GM23338 (cell line): Measurements from ENCODE around the gene ZNF382. TPM values are rescaled to one million over a fixed set of nuclear protein-coding genes. Genes with fewer than 3 reads are reported as not detected.

Experiments used
- ATAC-seq: fragments of 200-7000 bp; cut with Tn5 transposase; 3 replicates; pipeline ENCODE4 v1.9.1; 2020
- DNase-seq: peaks from one replicate; pipeline ENCODE4 v3.0.0-alpha.2; 2015; ENCODE audit warnings: low spot score
- H2AFZ ChIP-seq: fragments of 200-600 bp; sonication (generic); 2 replicates; pipeline ENCODE4 v1.8.0; 2016; ENCODE audit warnings: antibody characterized with exemption, mild to moderate bottlenecking, moderate library complexity
- H3F3A ChIP-seq: fragments of 200-600 bp; sonication (generic); replicated peaks from 2 replicates; pipeline ENCODE4 v1.8.0; 2017; ENCODE audit warnings: antibody characterized with exemption, mixed run types, low read depth
- H3K27ac ChIP-seq: fragments of 200-600 bp; sonication (generic); 2 replicates; pipeline ENCODE4 v1.6.1; 2016; ENCODE audit warnings: low read depth
- H3K27me3 ChIP-seq: fragments of 200-600 bp; sonication (generic); 2 replicates; pipeline ENCODE4 v1.8.0; 2016; ENCODE audit warnings: mild to moderate bottlenecking, mixed run types, moderate library complexity; ENCODE audit not compliant: insufficient read depth
- H3K36me3 ChIP-seq: fragments of 200-600 bp; sonication (generic); 2 replicates; pipeline ENCODE4 v1.8.0; 2016; ENCODE audit warnings: mild to moderate bottlenecking; ENCODE audit not compliant: insufficient read depth
- H3K4me1 ChIP-seq: fragments of 200-600 bp; sonication (generic); 2 replicates; pipeline ENCODE4 v1.8.0; 2016; ENCODE audit warnings: mild to moderate bottlenecking, moderate library complexity; ENCODE audit not compliant: insufficient read depth
- H3K4me2 ChIP-seq: fragments of 200-600 bp; sonication (generic); 2 replicates; pipeline ENCODE4 v1.7.1; 2017; ENCODE audit warnings: mixed run types
- H3K4me3 ChIP-seq: fragments of 200-600 bp; sonication (generic); 2 replicates; pipeline ENCODE4 v1.6.1; 2016; ENCODE audit warnings: mixed run types
- H3K79me2 ChIP-seq: fragments of 200-600 bp; sonication (generic); replicated peaks from 2 replicates; pipeline ENCODE4 v1.8.0; 2017; ENCODE audit warnings: mild to moderate bottlenecking; ENCODE audit not compliant: insufficient read depth
- H3K9me2 ChIP-seq: fragments of 200-600 bp; sonication (generic); 2 replicates; pipeline ENCODE4 v1.8.0; 2017; ENCODE audit not compliant: insufficient read depth
- H4K20me1 ChIP-seq: fragments of 200-600 bp; sonication (generic); replicated peaks from 2 replicates; pipeline ENCODE4 v1.8.0; 2017; ENCODE audit warnings: mild to moderate bottlenecking; ENCODE audit not compliant: insufficient read depth
- H3K27ac Mint-ChIP-seq: 2 replicates; pipeline ENCODE4 v1.8.0; 2020; ENCODE audit warnings: inconsistent platforms, mild to moderate bottlenecking, moderate library complexity, mixed read lengths
- H3K27me3 Mint-ChIP-seq: 3 replicates; pipeline ENCODE4 v1.8.0; 2022; ENCODE audit warnings: low read depth, mild to moderate bottlenecking, moderate library complexity, mixed read lengths, inconsistent platforms; ENCODE audit not compliant: insufficient read depth, poor library complexity
- H3K36me3 Mint-ChIP-seq: 3 replicates; pipeline ENCODE4 v1.8.0; 2021; ENCODE audit warnings: low read depth, mild to moderate bottlenecking, inconsistent platforms, moderate library complexity, mixed read lengths
- H3K4me1 Mint-ChIP-seq: 3 replicates; pipeline ENCODE4 v1.8.0; 2020; ENCODE audit warnings: mild to moderate bottlenecking, inconsistent platforms, mixed read lengths
- H3K4me3 Mint-ChIP-seq: 3 replicates; pipeline ENCODE4 v1.8.0; 2021; ENCODE audit warnings: moderate library complexity, mild to moderate bottlenecking, inconsistent platforms, mixed read lengths
- H3K9me3 Mint-ChIP-seq: 3 replicates; pipeline ENCODE4 v1.8.0; 2020; ENCODE audit warnings: moderate library complexity, mild to moderate bottlenecking, inconsistent platforms, mixed read lengths
- CREB1 ChIP-seq: fragments of 250-450 bp; sonication (Bioruptor Pico); IDR thresholded peaks from 2 replicates; pipeline ENCODE4 v1.5.0; 2020; ENCODE audit warnings: low read depth, mild to moderate bottlenecking, moderate library complexity
- EZH2 ChIP-seq: fragments of 200-600 bp; sonication (generic); IDR thresholded peaks from one replicate; pipeline ENCODE4 v1.8.0; 2017; ENCODE audit warnings: antibody characterized with exemption, mild to moderate bottlenecking, low read depth; ENCODE audit not compliant: unreplicated experiment
- EZH2phosphoT487 ChIP-seq: fragments of 200-600 bp; sonication (generic); IDR thresholded peaks from one replicate; pipeline ENCODE4 v1.8.1; 2018; ENCODE audit warnings: antibody characterized with exemption; ENCODE audit not compliant: unreplicated experiment
- JUNB ChIP-seq: IDR thresholded peaks from one replicate; pipeline ENCODE4 v1.6.1; 2016; ENCODE audit warnings: antibody characterized with exemption; ENCODE audit not compliant: unreplicated experiment
- NANOG ChIP-seq: IDR thresholded peaks from 2 replicates; pipeline ENCODE4 v1.6.1; 2016; ENCODE audit warnings: antibody characterized with exemption, borderline replicate concordance
- POLR2AphosphoS5 ChIP-seq: IDR thresholded peaks from 2 replicates; pipeline ENCODE4 v1.6.1; 2016; ENCODE audit warnings: antibody characterized with exemption, low read depth
- STAT1 ChIP-seq: IDR thresholded peaks from one replicate; pipeline ENCODE4 v1.6.1; 2016; ENCODE audit warnings: antibody characterized with exemption; ENCODE audit not compliant: unreplicated experiment
- ZNF114 ChIP-seq: fragments of 250-450 bp; sonication (Bioruptor Pico); IDR thresholded peaks from 2 replicates; pipeline ENCODE4 v1.5.0; 2020; ENCODE audit warnings: mild to moderate bottlenecking, moderate library complexity
- ZNF331 ChIP-seq: fragments of 250-450 bp; sonication (Bioruptor Pico); IDR thresholded peaks from 2 replicates; pipeline ENCODE4 v1.5.0; 2020; ENCODE audit warnings: low read depth, mild to moderate bottlenecking, moderate library complexity
- polyA plus RNA-seq: library from polyadenylated mRNA; unstranded; fragments of >200 nt; fragmentation: Nextera tagmentation; extraction: Ambion mirVana; gene quantifications from 2 replicates; pipeline ENCODE4 v1.2.1, GENCODE V29; 2016
- total RNA-seq: library from RNA; depleted of rRNA; stranded (reverse); fragments of >200 nt; shearing (Covaris generic); gene quantifications from 2 replicates; pipeline ENCODE4 v1.2.3, GENCODE V29; 2014
- TF ChIP-seq, protein P1 (sequence below), 2 experiments: fragments of 200-600 bp in 1 of 2; sonication (generic) in 1 of 2; conservative IDR thresholded peaks; 2 replicates each; pipeline versions ENCODE4 v1.5.1 to v1.6.1; 2016 to 2017; ENCODE audit warnings: antibody characterized with exemption in 2 of 2, low read depth in 2 of 2, mild to moderate bottlenecking in 2 of 2, moderate library complexity in 1 of 2
- TF ChIP-seq, protein P2 (sequence below): IDR thresholded peaks from one replicate; pipeline ENCODE4 v1.6.1; 2018; ENCODE audit warnings: antibody characterized with exemption; ENCODE audit not compliant: unreplicated experiment
- TF ChIP-seq, protein P3 (sequence below): fragments of 250-450 bp; sonication (Bioruptor Pico); IDR thresholded peaks from 2 replicates; pipeline ENCODE4 v1.5.0; 2020; ENCODE audit warnings: mild to moderate bottlenecking, moderate library complexity
- TF ChIP-seq, protein P4 (sequence below): IDR thresholded peaks from 2 replicates; pipeline ENCODE4 v1.6.1; 2016; ENCODE audit warnings: antibody characterized with exemption

ZNF382 gene
- total and polyA plus RNA-seq, 2 experiments from 2014 or later: 3.8 to 11.5 TPM

DNA sequence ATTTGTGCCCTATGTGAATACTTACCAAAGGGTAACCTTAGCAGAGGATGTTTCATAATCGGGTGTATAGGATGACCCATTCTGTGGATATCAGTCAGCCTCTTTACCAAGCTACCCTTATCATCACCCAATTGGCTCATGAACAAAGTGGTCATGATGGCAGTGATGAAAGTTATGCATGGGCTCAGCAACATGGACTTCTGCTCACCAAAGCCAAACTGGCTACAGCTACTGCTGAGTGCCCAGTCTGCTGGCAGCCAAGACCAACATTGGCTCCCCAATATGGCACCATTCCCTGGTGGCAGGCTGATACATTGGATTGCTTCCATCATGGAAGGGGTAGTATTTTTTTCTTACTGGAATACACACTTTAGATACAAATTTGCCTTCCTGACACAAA is 67.3 kb downstream of the ZNF382 start:
- Histone ChIP-seq H3K27me3 (no peaks in the 10 kb centered on the region), H3K36me3 (no peaks in the 10 kb centered on the region), H4K20me1 (peaks cover 10% of the 10 kb centered on the region), H3K4me3 (no peak overlapping the region), H3K4me1 (no peaks in the 10 kb centered on the region), H3K27ac (no peak overlapping the region), H3K9me2 (no peaks in the 10 kb centered on the region; the same call in 1 of the 2 replicates), H3K79me2 (peaks cover 54% of the 10 kb centered on the region), H3F3A (no peaks in the 10 kb centered on the region), H2AFZ (no peak overlapping the region), H3K4me2 (no peak overlapping the region)
- Mint-ChIP-seq H3K9me3 (peaks cover 21% of the 10 kb centered on the region), H3K27ac (no peak overlapping the region), H3K27me3 (peaks cover 3% of the 10 kb centered on the region), H3K4me3 (no peak overlapping the region), H3K4me1 (peaks cover 7% of the 10 kb centered on the region; the same call in 2 of the 3 replicates), H3K36me3 (peaks cover 33% of the 10 kb centered on the region)
- DNase-seq (no peak), ATAC-seq (no peak)
- TF ChIP-seq, protein P1, sequence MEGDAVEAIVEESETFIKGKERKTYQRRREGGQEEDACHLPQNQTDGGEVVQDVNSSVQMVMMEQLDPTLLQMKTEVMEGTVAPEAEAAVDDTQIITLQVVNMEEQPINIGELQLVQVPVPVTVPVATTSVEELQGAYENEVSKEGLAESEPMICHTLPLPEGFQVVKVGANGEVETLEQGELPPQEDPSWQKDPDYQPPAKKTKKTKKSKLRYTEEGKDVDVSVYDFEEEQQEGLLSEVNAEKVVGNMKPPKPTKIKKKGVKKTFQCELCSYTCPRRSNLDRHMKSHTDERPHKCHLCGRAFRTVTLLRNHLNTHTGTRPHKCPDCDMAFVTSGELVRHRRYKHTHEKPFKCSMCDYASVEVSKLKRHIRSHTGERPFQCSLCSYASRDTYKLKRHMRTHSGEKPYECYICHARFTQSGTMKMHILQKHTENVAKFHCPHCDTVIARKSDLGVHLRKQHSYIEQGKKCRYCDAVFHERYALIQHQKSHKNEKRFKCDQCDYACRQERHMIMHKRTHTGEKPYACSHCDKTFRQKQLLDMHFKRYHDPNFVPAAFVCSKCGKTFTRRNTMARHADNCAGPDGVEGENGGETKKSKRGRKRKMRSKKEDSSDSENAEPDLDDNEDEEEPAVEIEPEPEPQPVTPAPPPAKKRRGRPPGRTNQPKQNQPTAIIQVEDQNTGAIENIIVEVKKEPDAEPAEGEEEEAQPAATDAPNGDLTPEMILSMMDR (conservative IDR thresholded peaks at IDR 0.05; ENCODE audit: low read depth in 2 of 2): no peak
- TF ChIP-seq ZNF331 (CRISPR knock-in tag): no peak
- no peak for TF ChIP-seq ZNF114
- TF ChIP-seq POLR2AphosphoS5: no peak
- TF ChIP-seq, protein P2, sequence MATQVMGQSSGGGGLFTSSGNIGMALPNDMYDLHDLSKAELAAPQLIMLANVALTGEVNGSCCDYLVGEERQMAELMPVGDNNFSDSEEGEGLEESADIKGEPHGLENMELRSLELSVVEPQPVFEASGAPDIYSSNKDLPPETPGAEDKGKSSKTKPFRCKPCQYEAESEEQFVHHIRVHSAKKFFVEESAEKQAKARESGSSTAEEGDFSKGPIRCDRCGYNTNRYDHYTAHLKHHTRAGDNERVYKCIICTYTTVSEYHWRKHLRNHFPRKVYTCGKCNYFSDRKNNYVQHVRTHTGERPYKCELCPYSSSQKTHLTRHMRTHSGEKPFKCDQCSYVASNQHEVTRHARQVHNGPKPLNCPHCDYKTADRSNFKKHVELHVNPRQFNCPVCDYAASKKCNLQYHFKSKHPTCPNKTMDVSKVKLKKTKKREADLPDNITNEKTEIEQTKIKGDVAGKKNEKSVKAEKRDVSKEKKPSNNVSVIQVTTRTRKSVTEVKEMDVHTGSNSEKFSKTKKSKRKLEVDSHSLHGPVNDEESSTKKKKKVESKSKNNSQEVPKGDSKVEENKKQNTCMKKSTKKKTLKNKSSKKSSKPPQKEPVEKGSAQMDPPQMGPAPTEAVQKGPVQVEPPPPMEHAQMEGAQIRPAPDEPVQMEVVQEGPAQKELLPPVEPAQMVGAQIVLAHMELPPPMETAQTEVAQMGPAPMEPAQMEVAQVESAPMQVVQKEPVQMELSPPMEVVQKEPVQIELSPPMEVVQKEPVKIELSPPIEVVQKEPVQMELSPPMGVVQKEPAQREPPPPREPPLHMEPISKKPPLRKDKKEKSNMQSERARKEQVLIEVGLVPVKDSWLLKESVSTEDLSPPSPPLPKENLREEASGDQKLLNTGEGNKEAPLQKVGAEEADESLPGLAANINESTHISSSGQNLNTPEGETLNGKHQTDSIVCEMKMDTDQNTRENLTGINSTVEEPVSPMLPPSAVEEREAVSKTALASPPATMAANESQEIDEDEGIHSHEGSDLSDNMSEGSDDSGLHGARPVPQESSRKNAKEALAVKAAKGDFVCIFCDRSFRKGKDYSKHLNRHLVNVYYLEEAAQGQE: no peak
- TF ChIP-seq, protein P3, sequence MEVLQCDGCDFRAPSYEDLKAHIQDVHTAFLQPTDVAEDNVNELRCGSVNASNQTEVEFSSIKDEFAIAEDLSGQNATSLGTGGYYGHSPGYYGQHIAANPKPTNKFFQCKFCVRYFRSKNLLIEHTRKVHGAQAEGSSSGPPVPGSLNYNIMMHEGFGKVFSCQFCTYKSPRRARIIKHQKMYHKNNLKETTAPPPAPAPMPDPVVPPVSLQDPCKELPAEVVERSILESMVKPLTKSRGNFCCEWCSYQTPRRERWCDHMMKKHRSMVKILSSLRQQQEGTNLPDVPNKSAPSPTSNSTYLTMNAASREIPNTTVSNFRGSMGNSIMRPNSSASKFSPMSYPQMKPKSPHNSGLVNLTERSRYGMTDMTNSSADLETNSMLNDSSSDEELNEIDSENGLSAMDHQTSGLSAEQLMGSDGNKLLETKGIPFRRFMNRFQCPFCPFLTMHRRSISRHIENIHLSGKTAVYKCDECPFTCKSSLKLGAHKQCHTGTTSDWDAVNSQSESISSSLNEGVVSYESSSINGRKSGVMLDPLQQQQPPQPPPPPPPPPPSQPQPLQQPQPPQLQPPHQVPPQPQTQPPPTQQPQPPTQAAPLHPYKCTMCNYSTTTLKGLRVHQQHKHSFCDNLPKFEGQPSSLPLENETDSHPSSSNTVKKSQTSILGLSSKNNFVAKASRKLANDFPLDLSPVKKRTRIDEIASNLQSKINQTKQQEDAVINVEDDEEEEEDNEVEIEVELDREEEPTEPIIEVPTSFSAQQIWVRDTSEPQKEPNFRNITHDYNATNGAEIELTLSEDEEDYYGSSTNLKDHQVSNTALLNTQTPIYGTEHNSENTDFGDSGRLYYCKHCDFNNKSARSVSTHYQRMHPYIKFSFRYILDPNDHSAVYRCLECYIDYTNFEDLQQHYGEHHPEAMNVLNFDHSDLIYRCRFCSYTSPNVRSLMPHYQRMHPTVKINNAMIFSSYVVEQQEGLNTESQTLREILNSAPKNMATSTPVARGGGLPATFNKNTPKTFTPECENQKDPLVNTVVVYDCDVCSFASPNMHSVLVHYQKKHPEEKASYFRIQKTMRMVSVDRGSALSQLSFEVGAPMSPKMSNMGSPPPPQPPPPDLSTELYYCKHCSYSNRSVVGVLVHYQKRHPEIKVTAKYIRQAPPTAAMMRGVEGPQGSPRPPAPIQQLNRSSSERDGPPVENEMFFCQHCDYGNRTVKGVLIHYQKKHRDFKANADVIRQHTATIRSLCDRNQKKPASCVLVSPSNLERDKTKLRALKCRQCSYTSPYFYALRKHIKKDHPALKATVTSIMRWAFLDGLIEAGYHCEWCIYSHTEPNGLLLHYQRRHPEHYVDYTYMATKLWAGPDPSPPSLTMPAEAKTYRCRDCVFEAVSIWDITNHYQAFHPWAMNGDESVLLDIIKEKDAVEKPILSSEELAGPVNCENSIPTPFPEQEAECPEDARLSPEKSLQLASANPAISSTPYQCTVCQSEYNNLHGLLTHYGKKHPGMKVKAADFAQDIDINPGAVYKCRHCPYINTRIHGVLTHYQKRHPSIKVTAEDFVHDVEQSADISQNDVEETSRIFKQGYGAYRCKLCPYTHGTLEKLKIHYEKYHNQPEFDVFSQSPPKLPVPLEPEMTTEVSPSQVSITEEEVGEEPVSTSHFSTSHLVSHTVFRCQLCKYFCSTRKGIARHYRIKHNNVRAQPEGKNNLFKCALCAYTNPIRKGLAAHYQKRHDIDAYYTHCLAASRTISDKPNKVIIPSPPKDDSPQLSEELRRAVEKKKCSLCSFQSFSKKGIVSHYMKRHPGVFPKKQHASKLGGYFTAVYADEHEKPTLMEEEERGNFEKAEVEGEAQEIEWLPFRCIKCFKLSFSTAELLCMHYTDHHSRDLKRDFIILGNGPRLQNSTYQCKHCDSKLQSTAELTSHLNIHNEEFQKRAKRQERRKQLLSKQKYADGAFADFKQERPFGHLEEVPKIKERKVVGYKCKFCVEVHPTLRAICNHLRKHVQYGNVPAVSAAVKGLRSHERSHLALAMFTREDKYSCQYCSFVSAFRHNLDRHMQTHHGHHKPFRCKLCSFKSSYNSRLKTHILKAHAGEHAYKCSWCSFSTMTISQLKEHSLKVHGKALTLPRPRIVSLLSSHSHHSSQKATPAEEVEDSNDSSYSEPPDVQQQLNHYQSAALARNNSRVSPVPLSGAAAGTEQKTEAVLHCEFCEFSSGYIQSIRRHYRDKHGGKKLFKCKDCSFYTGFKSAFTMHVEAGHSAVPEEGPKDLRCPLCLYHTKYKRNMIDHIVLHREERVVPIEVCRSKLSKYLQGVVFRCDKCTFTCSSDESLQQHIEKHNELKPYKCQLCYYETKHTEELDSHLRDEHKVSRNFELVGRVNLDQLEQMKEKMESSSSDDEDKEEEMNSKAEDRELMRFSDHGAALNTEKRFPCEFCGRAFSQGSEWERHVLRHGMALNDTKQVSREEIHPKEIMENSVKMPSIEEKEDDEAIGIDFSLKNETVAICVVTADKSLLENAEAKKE: no peak
- TF ChIP-seq CREB1 (CRISPR knock-in tag): no peak
- no peak for TF ChIP-seq STAT1
- TF ChIP-seq, protein P4, sequence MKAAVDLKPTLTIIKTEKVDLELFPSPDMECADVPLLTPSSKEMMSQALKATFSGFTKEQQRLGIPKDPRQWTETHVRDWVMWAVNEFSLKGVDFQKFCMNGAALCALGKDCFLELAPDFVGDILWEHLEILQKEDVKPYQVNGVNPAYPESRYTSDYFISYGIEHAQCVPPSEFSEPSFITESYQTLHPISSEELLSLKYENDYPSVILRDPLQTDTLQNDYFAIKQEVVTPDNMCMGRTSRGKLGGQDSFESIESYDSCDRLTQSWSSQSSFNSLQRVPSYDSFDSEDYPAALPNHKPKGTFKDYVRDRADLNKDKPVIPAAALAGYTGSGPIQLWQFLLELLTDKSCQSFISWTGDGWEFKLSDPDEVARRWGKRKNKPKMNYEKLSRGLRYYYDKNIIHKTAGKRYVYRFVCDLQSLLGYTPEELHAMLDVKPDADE: no peak
- no peak for TF ChIP-seq JUNB
- TF ChIP-seq EZH2phosphoT487: no peak
- no peak for TF ChIP-seq EZH2
- no peak for TF ChIP-seq NANOG
